NCI-H345 treated with DMSO at 0.1 percent for 48 hours (cell line): ENCODE measurements around the gene TF.
"Not testable (repeated sequence)": the region's sequence is repeated elsewhere in the genome, so short reads cannot be mapped to it uniquely, and the experiment has no call there.

Experiments
- DNase-seq: peaks from one replicate; lab custom pipeline; 2025; ENCODE audit not compliant: unreplicated experiment; lab: John Stamatoyannopoulos, UW

Gene TF

GRCh38 chr3:133763797-133764683 lies 17.8 kb downstream of the TF start:
- no peak for DNase-seq

GRCh38 chr3:133765256-133765655 lies 19.1 kb downstream of the TF start:
- DNase-seq = no peak

- no peak for DNase-seq
These were observed 21.4 kb downstream of the TF start for GRCh38 chr3:133767607-133768006.

- DNase-seq = no peak
These were observed 23.3 kb downstream of the TF start for GRCh38 chr3:133769536-133769935.

GRCh38 chr3:133773732-133774131 lies 27.5 kb downstream of the TF start:
- no peak for DNase-seq

- DNase-seq = no peak
These were observed 29.1 kb downstream of the TF start for GRCh38 chr3:133775309-133775708.

GRCh38 chr3:133775835-133776234 lies 29.6 kb downstream of the TF start:
- no peak for DNase-seq

GRCh38 chr3:133776794-133777438 lies 30.7 kb downstream of the TF start:
- DNase-seq = no peak

GRCh38 chr3:133777807-133778568 lies 31.8 kb downstream of the TF start:
- DNase-seq = no peak

- no peak for DNase-seq
These were observed 33.5 kb downstream of the TF start for GRCh38 chr3:133779626-133780203.

- DNase-seq = not testable (repeated sequence)
These were observed 34.6 kb downstream of the TF start for GRCh38 chr3:133780756-133781155.

GRCh38 chr3:133781570-133781969 lies 35.4 kb downstream of the TF start:
- no peak for DNase-seq

GRCh38 chr3:133782454-133782853 lies 36.3 kb downstream of the TF start:
- no peak for DNase-seq

GRCh38 chr3:133783762-133784161 lies 37.6 kb downstream of the TF start:
- DNase-seq = no peak

- no peak for DNase-seq
These were observed 41.8 kb downstream of the TF start for GRCh38 chr3:133788024-133788423.

GRCh38 chr3:133792171-133792763 lies 46.1 kb downstream of the TF start:
- no peak for DNase-seq

- DNase-seq = no peak
These were observed 51.4 kb downstream of the TF start for GRCh38 chr3:133797396-133798105.

- no peak for DNase-seq
These were observed 53.8 kb downstream of the TF start for GRCh38 chr3:133799794-133800585.

- DNase-seq = no peak
These were observed 57.3 kb downstream of the TF start for GRCh38 chr3:133803469-133803868.

GRCh38 chr3:133804896-133805295 lies 58.7 kb downstream of the TF start:
- no peak for DNase-seq
